HG03135 (cell line): Measurements from ENCODE around the gene ARVCF.

Experiments used
- ATAC-seq: cut with Tn5 transposase; IDR thresholded peaks from one replicate; pipeline ENCODE4 v1.9.1; 2021; ENCODE audit warnings: mild to moderate bottlenecking, moderate library complexity; ENCODE audit not compliant: unreplicated experiment

ARVCF gene

GRCh38 chr22:19963863-19964642 is 52.6 kb downstream of the ARVCF start:
- no peak for ATAC-seq

- ATAC-seq: no peak
Measured at GRCh38 chr22:19962909-19963806, 53.5 kb downstream of the ARVCF start.

- ATAC-seq: no peak
Measured at GRCh38 chr22:19962246-19962908, 54.2 kb downstream of the ARVCF start.

- ATAC-seq: no peak
Measured at GRCh38 chr22:19961868-19962245, 54.8 kb downstream of the ARVCF start.

GRCh38 chr22:19961201-19961580 is 55.4 kb downstream of the ARVCF start:
- no peak for ATAC-seq

GRCh38 chr22:19960491-19961200 is 56.0 kb downstream of the ARVCF start:
- ATAC-seq: no peak

- ATAC-seq: no peak
Measured at GRCh38 chr22:19959587-19960490, 56.8 kb downstream of the ARVCF start.

GRCh38 chr22:19959043-19959586 is 57.5 kb downstream of the ARVCF start:
- ATAC-seq: no peak

- ATAC-seq: no peak
Measured at GRCh38 chr22:19958083-19959042, 58.3 kb downstream of the ARVCF start.

- no peak for ATAC-seq
Measured at GRCh38 chr22:19957445-19957844, 59.2 kb downstream of the ARVCF start.

- ATAC-seq: no peak
Measured at GRCh38 chr22:19955241-19956128, 61.1 kb downstream of the ARVCF start.

- ATAC-seq: no peak
Measured at GRCh38 chr22:19951346-19951745, 65.3 kb downstream of the ARVCF start.

- no peak for ATAC-seq
Measured at GRCh38 chr22:19948057-19948760, 68.4 kb downstream of the ARVCF start.

- ATAC-seq: no peak
Measured at GRCh38 chr22:19943082-19944026, 73.3 kb downstream of the ARVCF start.

GRCh38 chr22:19942157-19943081 is 74.2 kb downstream of the ARVCF start:
- ATAC-seq: no peak
